NCI-H2107 treated with DMSO at 0.1 percent for 48 hours (cell line): ENCODE measurements around the gene TKT.

Source experiments
- DNase-seq: peaks from one replicate; lab custom pipeline; 2025; ENCODE audit not compliant: unreplicated experiment; lab: John Stamatoyannopoulos, UW

TKT gene

GRCh38 chr3:53199834-53200233 lies 56.0 kb downstream of the TKT start:
- no peak for DNase-seq

GRCh38 chr3:53198996-53199395 lies 56.8 kb downstream of the TKT start:
- no peak for DNase-seq

- no peak for DNase-seq
These were observed 57.4 kb downstream of the TKT start for GRCh38 chr3:53198256-53198977.

GRCh38 chr3:53196575-53197407 lies 59.0 kb downstream of the TKT start:
- DNase-seq = no peak

- no peak for DNase-seq
These were observed 59.9 kb downstream of the TKT start for GRCh38 chr3:53195602-53196574.

- no peak for DNase-seq
These were observed 60.8 kb downstream of the TKT start for GRCh38 chr3:53195066-53195450.

- DNase-seq = peak; percentile 45
These were observed 61.4 kb downstream of the TKT start for GRCh38 chr3:53194210-53195065.

- DNase-seq = no peak
These were observed 62.2 kb downstream of the TKT start for GRCh38 chr3:53193466-53194209.

- DNase-seq = no peak
These were observed 63.2 kb downstream of the TKT start for GRCh38 chr3:53192608-53193007.

- no peak for DNase-seq
These were observed 63.9 kb downstream of the TKT start for GRCh38 chr3:53191836-53192480.

GRCh38 chr3:53190659-53191058 lies 65.2 kb downstream of the TKT start:
- no peak for DNase-seq

GRCh38 chr3:53189276-53189675 lies 66.5 kb downstream of the TKT start:
- DNase-seq = no peak

GRCh38 chr3:53188720-53189119 lies 67.1 kb downstream of the TKT start:
- DNase-seq = no peak

- DNase-seq = no peak
These were observed 67.6 kb downstream of the TKT start for GRCh38 chr3:53188136-53188685.

- no peak for DNase-seq
These were observed 68.4 kb downstream of the TKT start for GRCh38 chr3:53187430-53187829.

- DNase-seq = no peak
These were observed 69.1 kb downstream of the TKT start for GRCh38 chr3:53186726-53187125.

GRCh38 chr3:53185761-53186465 lies 69.9 kb downstream of the TKT start:
- DNase-seq = no peak

- no peak for DNase-seq
These were observed 71.1 kb downstream of the TKT start for GRCh38 chr3:53184701-53185100.
